Measurements from ENCODE around the gene TACR2. TPM values are rescaled to one million over a fixed set of nuclear protein-coding genes. Genes with fewer than 3 reads are reported as not detected.

TACR2 gene
- total RNA-seq, 1 donor from 2014 or later, result not detected

GRCh38 chr10:69459101-69459790, 42.5 kb upstream of the TACR2 start:
- Mint-ChIP-seq H3K4me3 (ENCODE audit: unreplicated experiment) (peak overlapping the region; percentile 26), H3K36me3 (ENCODE audit: unreplicated experiment) (no peaks in the 10 kb centered on the region), H3K9me3 (ENCODE audit: unreplicated experiment) (peaks cover 7% of the 10 kb centered on the region), H3K4me1 (ENCODE audit: low read depth, unreplicated experiment) (peaks cover 31% of the 10 kb centered on the region), H3K27me3 (ENCODE audit: unreplicated experiment) (peaks cover 11% of the 10 kb centered on the region), H3K27ac (ENCODE audit: unreplicated experiment) (peak overlapping the region; percentile 36)
- no peak for DNase-seq
- no peak for TF ChIP-seq CTCF (IDR thresholded peaks at IDR 0.05; ENCODE audit: partially characterized antibody, unreplicated experiment)

GRCh38 chr10:69458430-69459100, 41.8 kb upstream of the TACR2 start:
- Mint-ChIP-seq H3K27ac (ENCODE audit: unreplicated experiment) (no peak overlapping the region), H3K27me3 (ENCODE audit: unreplicated experiment) (peaks cover 11% of the 10 kb centered on the region), H3K36me3 (ENCODE audit: unreplicated experiment) (no peaks in the 10 kb centered on the region), H3K4me1 (ENCODE audit: low read depth, unreplicated experiment) (peaks cover 31% of the 10 kb centered on the region), H3K9me3 (ENCODE audit: unreplicated experiment) (peaks cover 7% of the 10 kb centered on the region), H3K4me3 (ENCODE audit: unreplicated experiment) (no peak overlapping the region)
- peak; percentile 47 for DNase-seq
- no peak for TF ChIP-seq CTCF (IDR thresholded peaks at IDR 0.05; ENCODE audit: partially characterized antibody, unreplicated experiment)

- Mint-ChIP-seq H3K27me3 (ENCODE audit: unreplicated experiment) (peaks cover 9% of the 10 kb centered on the region), H3K4me1 (ENCODE audit: low read depth, unreplicated experiment) (peaks cover 30% of the 10 kb centered on the region), H3K9me3 (ENCODE audit: unreplicated experiment) (peaks cover 7% of the 10 kb centered on the region), H3K27ac (ENCODE audit: unreplicated experiment) (no peak overlapping the region), H3K4me3 (ENCODE audit: unreplicated experiment) (no peak overlapping the region), H3K36me3 (ENCODE audit: unreplicated experiment) (no peaks in the 10 kb centered on the region)
- no peak for TF ChIP-seq CTCF (IDR thresholded peaks at IDR 0.05; ENCODE audit: partially characterized antibody, unreplicated experiment)
- DNase-seq, result no peak
These were observed 41.1 kb upstream of the TACR2 start for GRCh38 chr10:69457771-69458237.

- no peak overlapping the region for H3K4me3 Mint-ChIP-seq (ENCODE audit: unreplicated experiment)
- H3K27ac Mint-ChIP-seq (ENCODE audit: unreplicated experiment), result peak overlapping the region; percentile 75
- peaks cover 31% of the 10 kb centered on the region for H3K4me1 Mint-ChIP-seq (ENCODE audit: low read depth, unreplicated experiment)
- DNase-seq, result no peak
- peaks cover 9% of the 10 kb centered on the region for H3K27me3 Mint-ChIP-seq (ENCODE audit: unreplicated experiment)
- no peak for TF ChIP-seq CTCF (IDR thresholded peaks at IDR 0.05; ENCODE audit: partially characterized antibody, unreplicated experiment)
- H3K36me3 Mint-ChIP-seq (ENCODE audit: unreplicated experiment), result no peaks in the 10 kb centered on the region
- peaks cover 7% of the 10 kb centered on the region for H3K9me3 Mint-ChIP-seq (ENCODE audit: unreplicated experiment)
These were observed 40.4 kb upstream of the TACR2 start for GRCh38 chr10:69456880-69457693.
